Body of pancreas (tissue), 4 donors: ENCODE results near the gene KRT36. TPM values are rescaled to one million over a fixed set of nuclear protein-coding genes. Genes with fewer than 3 reads are reported as not detected.

Experiments used
- ATAC-seq: fragments of 150-250 bp; one replicate; pipeline ENCODE4 v1.9.1; 2016
- DNase-seq, 4 donors: peaks; one replicate each; pipeline ENCODE4 v3.0.0-alpha.2; 2019
- H3K27ac ChIP-seq, 4 donors: fragments of 200-600 bp; sonication (generic); 1 replicate in 3 of 4; 2 replicates in 1 of 4; pipeline versions ENCODE4 v1.5.1 to v1.6.1; 2016 to 2019; ENCODE audit warnings: mild to moderate bottlenecking in 1 of 4, mixed read lengths in 1 of 4, moderate library complexity in 1 of 4
- H3K27me3 ChIP-seq, 2 donors: fragments of 200-600 bp; sonication (generic); one replicate each; pipeline ENCODE4 v1.6.0; 2016; ENCODE audit warnings: mild to moderate bottlenecking in 1 of 2
- H3K36me3 ChIP-seq, 2 donors: fragments of 200-600 bp; sonication (generic); replicated peaks in 1 of 2; 2 replicates each; pipeline ENCODE4 v1.5.1; 2016; ENCODE audit warnings: low read depth in 2 of 2; ENCODE audit not compliant: insufficient read depth in 1 of 2
- H3K4me1 ChIP-seq: fragments of 200-600 bp; sonication (generic); one replicate; pipeline ENCODE4 v1.6.0; 2016
- H3K4me3 ChIP-seq, 2 donors: fragments of 200-600 bp; sonication (generic); 1 replicate in 1 of 2; 2 replicates in 1 of 2; pipeline ENCODE4 v1.5.1; 2016 to 2019
- H3K9me3 ChIP-seq, 3 donors: fragments of 200-600 bp; sonication (generic); 1 replicate in 2 of 3; 2 replicates in 1 of 3; pipeline ENCODE4 v1.5.1; 2016
- POLR2A ChIP-seq, 3 donors: fragments of 450-650 bp; IDR thresholded peaks; one replicate each; pipeline ENCODE4 v1.6.1; 2016; ENCODE audit warnings: antibody characterized with exemption in 3 of 3, mild to moderate bottlenecking in 2 of 3
- WGBS, 2 donors: methylation state at CpG; one replicate each; pipeline ENCODE4 v1.1.5; 2017; 5-methylcytosine and 5-hydroxymethylcytosine counted together
- intact Hi-C: fragments of 100-400 bp; cut with DNase I; formaldehyde crosslinking; loops from one replicate; pipeline ENCODE4 v1.15.1; 2023
- total RNA-seq, 2 donors: library from RNA; depleted of rRNA; stranded (reverse); fragments of >200 nt; gene quantifications; one replicate each; pipeline ENCODE4 v1.1.0, GENCODE V29; 2016
- TF ChIP-seq, protein P1 (sequence below), 7 experiments: fragments of 450-650 bp in 4 of 7; fragments of 200-600 bp in 3 of 7; sonication (generic) in 3 of 7; IDR thresholded peaks; one replicate each; pipeline ENCODE4 v1.5.1; 2016 to 2019; ENCODE audit warnings: antibody characterized with exemption in 7 of 7

The KRT36 gene
- total RNA-seq, 2 donors from 2014 or later, result not detected

DNA sequence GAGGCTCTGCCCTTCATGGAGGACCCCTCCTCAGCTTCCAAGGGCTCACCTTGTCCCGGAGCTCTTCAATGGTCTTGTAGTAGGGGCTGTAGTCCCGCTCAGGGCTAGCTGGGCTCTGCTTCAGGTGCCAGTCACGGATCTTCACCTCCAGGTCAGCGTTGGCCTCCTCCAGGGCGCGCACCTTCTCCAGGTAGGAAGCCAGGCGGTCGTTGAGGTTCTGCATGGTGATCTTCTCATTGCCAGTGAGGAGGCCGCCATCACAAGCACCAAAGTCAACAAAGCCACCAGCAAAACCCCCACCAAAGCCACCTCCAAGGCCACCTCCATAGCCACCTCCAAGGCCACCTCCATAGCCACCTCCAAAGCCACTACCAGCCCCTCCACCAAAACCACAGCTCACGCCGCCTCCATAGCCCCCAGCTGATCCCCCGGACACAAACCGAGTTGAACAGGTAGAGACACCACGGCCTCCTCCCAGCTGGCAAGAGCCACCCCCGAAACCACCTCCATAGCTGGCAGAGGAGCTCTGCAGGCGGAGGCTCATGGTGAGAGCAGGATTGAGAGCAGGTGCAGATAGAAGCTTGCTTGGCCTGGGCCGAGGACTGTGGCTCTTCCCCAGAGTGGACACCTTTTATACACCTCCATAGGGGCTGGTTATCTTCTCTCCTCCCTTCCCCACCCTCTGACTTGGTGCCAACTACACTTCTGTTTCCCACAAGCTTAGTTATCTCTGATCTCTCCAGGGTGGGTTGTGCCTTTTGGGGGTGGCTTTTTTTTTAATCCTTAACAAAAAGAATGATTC is 15.5 kb upstream of the KRT36 start, which contains the start of gene KRT13:
Gene KRT13, minus strand, starts transcription at position 606 of the 802 bp plus-strand sequence. Its CDS starts 62 bp downstream, at position 544.
- Histone ChIP-seq H3K9me3 (no peaks in the 10 kb centered on the region), H3K36me3 (no peaks in the 10 kb centered on the region), H3K4me3 (no peak within 1 kb of the TSS), H3K27me3 (no peaks in the 10 kb centered on the region), H3K4me1 (no peaks in the 10 kb centered on the region), H3K27ac (no peak within 1 kb of the TSS)
- no peak for ATAC-seq
- no peak for TF ChIP-seq POLR2A (IDR thresholded peaks at IDR 0.05)
- no peak for DNase-seq
- 71 to 77% methylated on average over 8 to 17 of the region's 17 CpGs for WGBS, 2 donors
- intact Hi-C loops, result no loop called here

DNA sequence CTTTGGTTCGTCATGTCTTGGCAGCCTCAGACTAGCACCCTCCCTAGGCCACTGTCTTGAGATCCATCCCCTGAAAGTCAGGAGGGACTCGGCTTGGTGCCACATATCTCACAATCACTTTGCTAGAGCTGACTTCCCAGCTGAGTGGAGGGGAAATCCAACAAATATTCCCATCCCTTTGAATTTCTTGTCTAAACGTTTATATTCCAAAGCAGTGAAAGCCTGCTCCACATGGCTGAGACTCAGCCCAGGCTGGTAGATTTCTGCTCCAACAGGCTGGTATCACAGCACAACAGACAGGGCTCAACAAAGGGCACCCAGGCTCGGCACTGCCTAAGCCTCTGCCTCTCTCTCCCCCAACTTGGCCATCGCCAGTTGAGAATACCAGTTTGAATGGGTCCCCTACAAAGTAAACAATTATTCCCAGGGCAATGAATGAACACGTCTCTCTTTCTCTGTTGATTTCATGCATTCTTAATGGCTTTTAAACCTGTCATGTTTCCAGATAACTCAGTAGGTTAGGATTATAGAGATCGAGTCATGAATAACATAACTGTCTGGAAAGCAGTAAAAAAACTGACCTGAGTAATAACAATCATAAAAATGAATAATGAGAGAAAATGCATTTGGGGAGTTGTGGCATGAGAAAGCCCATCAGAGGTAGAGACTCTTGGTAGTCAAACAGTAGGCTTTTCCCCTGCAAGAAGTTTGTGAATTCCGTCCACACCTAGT is 14.7 kb upstream of the KRT36 start:
- H3K27me3 ChIP-seq, result no peaks in the 10 kb centered on the region
- DNase-seq, result no peak

DNA sequence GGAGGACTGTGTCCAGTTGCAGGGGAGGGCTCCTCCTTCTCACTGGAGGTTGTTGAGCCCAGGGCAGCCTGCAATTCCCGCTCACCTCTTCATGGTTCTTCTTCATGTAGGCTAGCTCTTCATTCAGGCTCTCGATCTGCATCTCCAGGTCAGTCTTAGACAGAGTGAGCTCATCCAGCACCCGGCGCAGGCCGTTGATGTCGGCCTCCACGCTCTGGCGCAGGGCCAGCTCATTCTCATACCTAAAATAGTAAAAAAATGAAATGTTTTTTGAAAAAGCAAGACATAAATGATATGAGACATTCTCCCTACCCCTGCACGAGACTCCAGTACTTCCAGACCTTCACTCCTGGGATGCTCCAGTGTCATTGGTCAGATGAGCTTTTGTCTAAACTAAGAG is 13.5 kb upstream of the KRT36 start:
- no peaks in the 10 kb centered on the region for H3K27me3 ChIP-seq
- no peak for ATAC-seq
- DNase-seq, result no peak
- no peaks in the 10 kb centered on the region for H3K4me1 ChIP-seq
- no peaks in the 10 kb centered on the region for H3K36me3 ChIP-seq
- intact Hi-C loops, result no loop called here
- 74 to 77% methylated on average over 9 of the region's 9 CpGs for WGBS, 2 donors
- no peak overlapping the region for H3K27ac ChIP-seq
- no peak overlapping the region for H3K4me3 ChIP-seq
- TF ChIP-seq, protein P1, sequence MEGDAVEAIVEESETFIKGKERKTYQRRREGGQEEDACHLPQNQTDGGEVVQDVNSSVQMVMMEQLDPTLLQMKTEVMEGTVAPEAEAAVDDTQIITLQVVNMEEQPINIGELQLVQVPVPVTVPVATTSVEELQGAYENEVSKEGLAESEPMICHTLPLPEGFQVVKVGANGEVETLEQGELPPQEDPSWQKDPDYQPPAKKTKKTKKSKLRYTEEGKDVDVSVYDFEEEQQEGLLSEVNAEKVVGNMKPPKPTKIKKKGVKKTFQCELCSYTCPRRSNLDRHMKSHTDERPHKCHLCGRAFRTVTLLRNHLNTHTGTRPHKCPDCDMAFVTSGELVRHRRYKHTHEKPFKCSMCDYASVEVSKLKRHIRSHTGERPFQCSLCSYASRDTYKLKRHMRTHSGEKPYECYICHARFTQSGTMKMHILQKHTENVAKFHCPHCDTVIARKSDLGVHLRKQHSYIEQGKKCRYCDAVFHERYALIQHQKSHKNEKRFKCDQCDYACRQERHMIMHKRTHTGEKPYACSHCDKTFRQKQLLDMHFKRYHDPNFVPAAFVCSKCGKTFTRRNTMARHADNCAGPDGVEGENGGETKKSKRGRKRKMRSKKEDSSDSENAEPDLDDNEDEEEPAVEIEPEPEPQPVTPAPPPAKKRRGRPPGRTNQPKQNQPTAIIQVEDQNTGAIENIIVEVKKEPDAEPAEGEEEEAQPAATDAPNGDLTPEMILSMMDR (IDR thresholded peaks at IDR 0.05), result no peak
- no peaks in the 10 kb centered on the region for H3K9me3 ChIP-seq

More for the DNA sequence above, 14.7 kb upstream of the KRT36 start:
- no peak for TF ChIP-seq POLR2A (IDR thresholded peaks at IDR 0.05)
- TF ChIP-seq, protein P1 (IDR thresholded peaks at IDR 0.05), result no peak
- no peak overlapping the region for H3K27ac ChIP-seq
- no peaks in the 10 kb centered on the region for H3K4me1 ChIP-seq
- H3K9me3 ChIP-seq, result no peaks in the 10 kb centered on the region
- WGBS, 2 donors, result 42 to 46% methylated on average over 8 of the region's 8 CpGs
- H3K4me3 ChIP-seq, result no peak overlapping the region
- H3K36me3 ChIP-seq, result no peaks in the 10 kb centered on the region
- intact Hi-C loops, result no loop called here
- ATAC-seq, result no peak

DNA sequence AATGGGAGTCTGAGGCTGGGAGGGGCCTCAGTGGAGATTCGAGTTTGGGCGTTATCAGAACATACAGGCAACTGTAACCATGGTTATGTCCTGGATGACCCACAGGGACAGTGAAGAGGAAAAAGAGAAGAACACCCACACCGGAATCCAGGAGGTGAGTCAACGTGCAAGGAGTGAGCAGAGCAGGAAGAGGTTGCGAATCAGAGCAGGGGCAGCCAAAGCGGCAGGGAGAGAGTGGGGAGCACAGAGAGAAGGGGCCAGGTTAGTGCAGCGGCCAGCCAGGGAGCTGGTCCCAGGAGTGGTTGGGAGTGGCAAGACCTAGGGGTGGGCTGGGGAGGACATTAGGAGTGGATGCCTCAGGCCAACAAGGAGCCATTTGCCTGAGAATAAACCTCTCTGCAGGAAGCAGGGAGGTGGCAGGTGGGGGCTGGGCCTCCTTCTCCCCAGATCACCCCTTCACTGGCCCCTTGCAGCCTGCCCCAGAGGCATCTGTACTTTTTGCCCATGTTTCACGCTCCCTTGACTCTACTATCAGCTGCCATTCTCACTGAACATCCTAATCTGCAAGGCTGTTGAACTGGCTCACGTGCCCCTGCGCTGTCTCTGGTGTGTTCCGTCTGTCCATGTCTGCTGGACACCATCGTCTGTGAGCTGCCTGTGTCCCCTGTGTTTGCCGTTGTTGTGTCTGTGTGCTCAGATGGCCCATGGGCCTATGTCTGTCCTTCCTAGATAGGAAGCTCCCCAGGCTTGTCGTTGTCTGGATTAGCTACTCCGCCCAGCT is 10.6 kb upstream of the KRT36 start:
- Histone ChIP-seq H3K9me3 (no peaks in the 10 kb centered on the region), H3K27me3 (no peaks in the 10 kb centered on the region), H3K27ac (no peak overlapping the region), H3K4me1 (no peaks in the 10 kb centered on the region), H3K36me3 (no peaks in the 10 kb centered on the region), H3K4me3 (no peak overlapping the region)
- ATAC-seq (no peak), DNase-seq (no peak)
- WGBS, 2 donors, result 68% methylated on average over 15 of the region's 15 CpGs
- TF ChIP-seq POLR2A (IDR thresholded peaks at IDR 0.05), result no peak
- TF ChIP-seq, protein P1 (IDR thresholded peaks at IDR 0.05), result no peak
- intact Hi-C loops, result no loop called here

DNA sequence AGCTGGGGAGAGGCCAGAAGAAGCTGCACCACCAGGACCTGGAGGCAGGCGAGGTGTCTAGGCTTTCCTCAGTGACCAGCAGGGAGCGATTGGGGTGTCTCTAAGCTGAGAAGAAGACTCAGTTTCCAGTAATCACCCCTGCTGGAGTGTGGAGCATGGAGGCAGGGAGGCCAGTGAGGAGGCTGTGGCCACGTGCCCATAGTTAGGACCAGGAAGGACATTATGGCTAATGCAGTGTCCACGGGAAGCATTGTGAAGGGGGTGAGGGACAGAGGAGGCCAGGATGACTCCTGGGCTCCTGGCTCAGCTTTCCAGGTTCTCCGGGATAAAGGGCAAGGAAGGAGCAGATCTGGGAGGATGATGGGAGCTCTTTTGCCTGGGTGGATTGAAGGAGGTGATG is 10.0 kb upstream of the KRT36 start:
- H3K36me3 ChIP-seq, result no peaks in the 10 kb centered on the region
- ATAC-seq, result no peak

More for the DNA sequence above, 10.0 kb upstream of the KRT36 start:
- 63 to 71% methylated on average over 5 of the region's 5 CpGs for WGBS, 2 donors
- Histone ChIP-seq H3K4me3 (no peak overlapping the region), H3K4me1 (no peaks in the 10 kb centered on the region), H3K27me3 (no peaks in the 10 kb centered on the region), H3K27ac (no peak overlapping the region), H3K9me3 (no peaks in the 10 kb centered on the region)
- TF ChIP-seq, protein P1 (IDR thresholded peaks at IDR 0.05), result no peak
- no peak for TF ChIP-seq POLR2A (IDR thresholded peaks at IDR 0.05)
- DNase-seq, result no peak
- intact Hi-C loops, result no loop called here
